HepG2 (cell line): ENCODE measurements around the gene KIF3A. TPM values are rescaled to one million over a fixed set of nuclear protein-coding genes. Genes with fewer than 3 reads are reported as not detected.

Source experiments
- ATAC-seq: fragments of 200-7000 bp; cut with Tn5 transposase; 3 replicates; pipeline ENCODE4 v1.9.1; 2020; ENCODE audit warnings: mild to moderate bottlenecking, moderate library complexity
- BruUV-seq: library from RNA; stranded (reverse); fragments of 400-500 nt; replicated peaks from 2 replicates; lab custom pipeline; 2021; lab: Mats Ljungman, UMichigan
- CTCF ChIA-PET: fragments of 300-600 bp; formaldehyde crosslinking; extraction: SDS; loops from one replicate; lab custom pipeline; 2021; ENCODE audit warnings: low total read pairs, inconsistent platforms, low intra/inter-chr PET ratio; lab: Yijun Ruan, JAX
- POLR2A ChIA-PET: fragments of 350-600 bp; sonication (Branson Sonifier 250); formaldehyde crosslinking; loops from one replicate; lab custom pipeline; 2020; ENCODE audit warnings: antibody characterized with exemption, inconsistent platforms; lab: Yijun Ruan, JAX
- DNase-seq: peaks from one replicate; pipeline ENCODE4 v3.0.0-alpha.2; 2015; ENCODE audit warnings: low spot score
- FAIRE-seq: peaks from 3 replicates; lab custom pipeline; 2011; peaks lifted over from hg19 to GRCh38; lab: Jason Lieb, UNC
- H2AFZ ChIP-seq: one replicate; pipeline ENCODE4 v1.6.1; 2011; ENCODE audit warnings: low read length, inconsistent platforms
- H3K27ac ChIP-seq: fragments of 300-600 bp; 3 replicates; pipeline ENCODE4 v1.8.0; 2011; ENCODE audit warnings: mixed run types, mild to moderate bottlenecking, mixed read lengths, low read length, inconsistent platforms; ENCODE audit not compliant: insufficient read depth; ENCODE audit errors: extremely low read length
- H3K27me3 ChIP-seq, 2 experiments: fragments of 200-600 bp in 1 of 2; 2 replicates in 1 of 2; 3 replicates in 1 of 2; pipeline versions ENCODE4 v1.6.0 to v1.8.0; 2011; ENCODE audit warnings: low read length in 2 of 2, mild to moderate bottlenecking in 2 of 2, moderate library complexity in 2 of 2, inconsistent platforms in 1 of 2; ENCODE audit not compliant: insufficient read depth in 2 of 2, control insufficient read depth in 1 of 2
- H3K36me3 ChIP-seq, 2 experiments: fragments of 200-600 bp in 1 of 2; replicated peaks in 1 of 2; 2 replicates in 1 of 2; 3 replicates in 1 of 2; pipeline versions ENCODE4 v1.5.1 to v1.8.0; 2011; ENCODE audit warnings: low read length in 2 of 2, inconsistent platforms in 1 of 2; ENCODE audit not compliant: insufficient read depth in 2 of 2, control insufficient read depth in 1 of 2
- H3K4me1 ChIP-seq: 2 replicates; pipeline ENCODE4 v1.5.1; 2012; ENCODE audit warnings: low read length, inconsistent platforms; ENCODE audit not compliant: insufficient read depth
- H3K4me2 ChIP-seq: 2 replicates; pipeline ENCODE4 v1.6.0; 2011; ENCODE audit warnings: low read depth, low read length, inconsistent platforms
- H3K4me3 ChIP-seq, 3 experiments: fragments of 200-600 bp in 1 of 3; sonication (generic), shearing (Covaris generic) in 1 of 3; replicated peaks in 1 of 3; 2 replicates each; pipeline ENCODE4 v1.5.1; 2011 to 2016; ENCODE audit warnings: low read length in 3 of 3, inconsistent platforms in 2 of 3, low read depth in 2 of 3, mild to moderate bottlenecking in 2 of 3, control low read depth in 1 of 3, mixed read lengths in 1 of 3; ENCODE audit not compliant: insufficient read depth in 1 of 3
- H3K79me2 ChIP-seq: one replicate; pipeline ENCODE4 v1.6.1; 2011; ENCODE audit warnings: low read length, inconsistent platforms; ENCODE audit not compliant: insufficient read depth
- H3K9ac ChIP-seq: 2 replicates; pipeline ENCODE4 v1.6.0; 2011; ENCODE audit warnings: mild to moderate bottlenecking, low read depth, low read length, inconsistent platforms; ENCODE audit not compliant: insufficient read depth
- H3K9me3 ChIP-seq: 2 replicates; pipeline ENCODE4 v1.5.1; 2012; ENCODE audit warnings: mild to moderate bottlenecking, low read length
- H4K20me1 ChIP-seq: 2 replicates; pipeline ENCODE4 v1.6.0; 2011; ENCODE audit warnings: inconsistent platforms, mild to moderate bottlenecking, low read length, moderate library complexity; ENCODE audit not compliant: insufficient read depth
- ADNP ChIP-seq: sonication (generic); formaldehyde crosslinking; IDR thresholded peaks from 2 replicates; pipeline ENCODE4 v1.4.0; 2020; ENCODE audit warnings: missing genetic modification reagents
- HOXA3 ChIP-seq: sonication (generic); formaldehyde crosslinking; IDR thresholded peaks from 2 replicates; pipeline ENCODE4 v1.5.0; 2020; ENCODE audit warnings: missing genetic modification reagents
- IKZF4 ChIP-seq: sonication (generic); formaldehyde crosslinking; IDR thresholded peaks from 2 replicates; pipeline ENCODE4 v1.5.1; 2020; ENCODE audit warnings: borderline replicate concordance, mild to moderate bottlenecking, low read depth, missing genetic modification reagents; ENCODE audit errors: not compliant biosample characterization
- MAZ ChIP-seq, 2 experiments: sonication (generic) in 1 of 2; formaldehyde crosslinking in 1 of 2; IDR thresholded peaks; 2 replicates each; pipeline versions ENCODE4 v1.5.0 to v1.6.1; 2012 to 2020; ENCODE audit warnings: low read depth in 2 of 2, mild to moderate bottlenecking in 2 of 2, borderline replicate concordance in 1 of 2, improper control_type of control experiment in 1 of 2, low read length in 1 of 2, missing genetic modification reagents in 1 of 2, moderate library complexity in 1 of 2
- MED13 ChIP-seq: sonication (generic); formaldehyde crosslinking; IDR thresholded peaks from 2 replicates; pipeline ENCODE4 v1.5.0; 2020; ENCODE audit warnings: missing genetic modification reagents
- PLRG1 ChIP-seq: fragments of 450-650 bp; conservative IDR thresholded peaks from 2 replicates; pipeline ENCODE4 v1.6.1; 2016
- POGZ ChIP-seq: sonication (generic); formaldehyde crosslinking; IDR thresholded peaks from 2 replicates; pipeline ENCODE4 v1.4.0; 2020; ENCODE audit warnings: mild to moderate bottlenecking, missing genetic modification reagents
- SIN3A ChIP-seq: IDR thresholded peaks from 2 replicates; pipeline ENCODE4 v1.6.1; 2011; ENCODE audit warnings: low read depth, mild to moderate bottlenecking, control low read depth, low read length, borderline replicate concordance
- SOX13 ChIP-seq, 3 experiments: fragments of 450-650 bp in 1 of 3; sonication (generic) in 1 of 3; formaldehyde crosslinking in 1 of 3; IDR thresholded peaks in 2 of 3; conservative IDR thresholded peaks in 1 of 3; 2 replicates each; pipeline versions ENCODE4 v1.5.0 to v1.6.1; 2016 to 2020; ENCODE audit warnings: antibody characterized with exemption in 1 of 3, mild to moderate bottlenecking in 1 of 3, missing compliant biosample characterization in 1 of 3, missing genetic modification reagents in 1 of 3, moderate library complexity in 1 of 3
- TRIM24 ChIP-seq: sonication (generic); formaldehyde crosslinking; IDR thresholded peaks from 2 replicates; pipeline ENCODE4 v1.8.0; 2022; ENCODE audit warnings: mild to moderate bottlenecking, missing genetic modification reagents
- ZKSCAN1 ChIP-seq: fragments of 150-350 bp; IDR thresholded peaks from 2 replicates; pipeline ENCODE4 v1.6.1; 2014; ENCODE audit warnings: low read length
- ZNF850 ChIP-seq: sonication (generic); formaldehyde crosslinking; conservative IDR thresholded peaks from 2 replicates; pipeline ENCODE4 v1.9.0; 2021; ENCODE audit warnings: mild to moderate bottlenecking, missing genetic modification reagents
- WGBS: methylation state at CpG from one replicate; pipeline ENCODE4 v1.1.6; 2017; ENCODE audit warnings: low lambda C conversion rate; 5-methylcytosine and 5-hydroxymethylcytosine counted together
- in situ Hi-C: cut with HindIII; loops from 2 replicates; pipeline ENCODE4 v1.10.0; 2017; ENCODE audit warnings: low pct_unique_long_range_greater_than_20kb; ENCODE audit not compliant: extremely low pct_ligation_motif_present
- intact Hi-C: fragments of 100-400 bp; cut with micrococcal nuclease; formaldehyde crosslinking; loops from one replicate; pipeline ENCODE4 v1.10.0; 2022; ENCODE audit not compliant: unreplicated experiment
- polyA plus RNA-seq, 8 experiments: library from polyadenylated mRNA; depleted of rRNA in 3 of 8; stranded (reverse) in 7 of 8; unstranded in 1 of 8; fragments of >200 nt; fragmentation: Illumina TruSeq in 4 of 8; extraction: Trizol in 4 of 8; gene quantifications; 2 replicates each; pipeline versions ENCODE4 v1.2.1 to v1.2.3, GENCODE V29; 2011 to 2016; ENCODE audit warnings: low read depth in 4 of 8, missing spikeins in 1 of 8, mixed read lengths in 1 of 8; ENCODE audit not compliant: insufficient read depth in 1 of 8
- total RNA-seq, 5 experiments: library from RNA; depleted of rRNA; stranded (reverse); fragments of >200 nt; fragmentation: Illumina TruSeq; extraction: Trizol; gene quantifications; 2 replicates each; pipeline ENCODE4 v1.2.3, GENCODE V29; 2016; ENCODE audit warnings: low read depth in 1 of 5
- TF ChIP-seq, protein P1 (sequence below): IDR thresholded peaks from 2 replicates; pipeline ENCODE4 v1.6.1; 2016; ENCODE audit warnings: mild to moderate bottlenecking, missing biosample characterization, missing genetic modification reagents
- TF ChIP-seq, protein P2 (sequence below): sonication (generic); formaldehyde crosslinking; IDR thresholded peaks from 2 replicates; pipeline ENCODE4 v1.5.0; 2020; ENCODE audit warnings: mild to moderate bottlenecking, missing genetic modification reagents, borderline replicate concordance
- TF ChIP-seq, protein P3 (sequence below): sonication (generic); formaldehyde crosslinking; conservative IDR thresholded peaks from 2 replicates; pipeline ENCODE4 v1.8.0; 2022; ENCODE audit warnings: mild to moderate bottlenecking, moderate library complexity, missing genetic modification reagents
- TF ChIP-seq, protein P4 (sequence below): sonication (generic); formaldehyde crosslinking; IDR thresholded peaks from 2 replicates; pipeline ENCODE4 v1.4.0; 2020; ENCODE audit warnings: mild to moderate bottlenecking, low read depth, missing genetic modification reagents
- TF ChIP-seq, protein P5 (sequence below): IDR thresholded peaks from 2 replicates; pipeline ENCODE4 v1.6.1; 2016; ENCODE audit warnings: mild to moderate bottlenecking

The KIF3A gene
- total and polyA plus RNA-seq, 2 of the 13 experiments (the other 11 are each of a cell fraction or from before 2014, with no cell fraction given) = 2.3 to 8.4 TPM

DNA sequence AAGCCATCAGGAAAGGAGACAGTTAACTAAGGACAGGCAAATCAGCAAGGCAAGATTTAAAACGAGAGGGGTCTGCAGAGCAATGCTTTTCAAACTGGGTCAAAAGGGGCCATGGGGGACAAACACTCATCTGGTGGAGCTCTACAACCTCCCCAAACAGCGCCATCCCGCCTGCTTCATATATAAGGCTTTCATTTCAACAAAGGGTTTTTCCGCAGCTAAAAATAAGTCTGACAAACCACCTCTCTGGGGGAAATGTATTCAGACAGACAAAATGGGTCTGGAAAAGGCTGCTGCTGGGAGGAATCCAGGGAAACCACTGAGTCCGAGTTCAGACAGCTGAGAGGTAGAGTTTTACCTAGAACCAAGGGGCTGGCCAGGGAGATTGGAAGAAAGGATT lies 48.0 kb upstream of the KIF3A start:
- no peaks in the 10 kb centered on the region for H3K79me2 ChIP-seq
- ChIA-PET POLR2A (interaction anchor here (1.5 kb wide), 1 partner anchor 22 kb away, joined by 8 read pairs; no protein-coding TSS in a partner anchor), CTCF (no interaction called here)
- H3K27ac ChIP-seq = no peak overlapping the region
- no peak overlapping the region for H3K4me3 ChIP-seq
- 86% methylated on average over 5 of the region's 5 CpGs for WGBS
- H3K4me2 ChIP-seq = no peak overlapping the region
- no peak overlapping the region for H2AFZ ChIP-seq
- no peaks in the 10 kb centered on the region for H3K9me3 ChIP-seq
- no peaks in the 10 kb centered on the region; a peak in 2 of 5 replicates for H3K36me3 ChIP-seq
- no peaks in the 10 kb centered on the region for H3K27me3 ChIP-seq
- BruUV-seq = no TSS peak
- intact Hi-C loops (no loop called here), in situ Hi-C loops (no loop called here)
- DNase-seq (no peak), ATAC-seq (no peak), FAIRE-seq (no peak)
- no peaks in the 10 kb centered on the region for H4K20me1 ChIP-seq
- H3K4me1 ChIP-seq = 0 out of 2 replicates have a peak, but pooled peaks cover 14% of the 10 kb centered on the region
- no peak overlapping the region for H3K9ac ChIP-seq
- TF ChIP-seq, protein P1, sequence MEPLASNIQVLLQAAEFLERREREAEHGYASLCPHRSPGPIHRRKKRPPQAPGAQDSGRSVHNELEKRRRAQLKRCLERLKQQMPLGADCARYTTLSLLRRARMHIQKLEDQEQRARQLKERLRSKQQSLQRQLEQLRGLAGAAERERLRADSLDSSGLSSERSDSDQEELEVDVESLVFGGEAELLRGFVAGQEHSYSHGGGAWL (CRISPR knock-in tag) = no peak
- TF ChIP-seq PLRG1 (no peak), SOX13 (IDR thresholded peaks at IDR 0.05) (no peak), SOX13 (CRISPR knock-in tag; conservative IDR thresholded peaks at IDR 0.05 in 1 of 2, IDR thresholded peaks at IDR 0.05 in 1 of 2) (no peak), IKZF4 (CRISPR knock-in tag) (no peak), ZNF850 (no peak), SIN3A (no peak), ADNP (CRISPR knock-in tag) (no peak), TRIM24 (CRISPR knock-in tag) (no peak), ZKSCAN1 (no peak), MAZ (IDR thresholded peaks at IDR 0.05; ENCODE audit: borderline replicate concordance, low read depth, low read length) (no peak), MAZ (CRISPR knock-in tag; IDR thresholded peaks at IDR 0.05; ENCODE audit: low read depth) (no peak), POGZ (CRISPR knock-in tag) (no peak), MED13 (CRISPR knock-in tag) (no peak), HOXA3 (CRISPR knock-in tag) (no peak)
- TF ChIP-seq, protein P2, sequence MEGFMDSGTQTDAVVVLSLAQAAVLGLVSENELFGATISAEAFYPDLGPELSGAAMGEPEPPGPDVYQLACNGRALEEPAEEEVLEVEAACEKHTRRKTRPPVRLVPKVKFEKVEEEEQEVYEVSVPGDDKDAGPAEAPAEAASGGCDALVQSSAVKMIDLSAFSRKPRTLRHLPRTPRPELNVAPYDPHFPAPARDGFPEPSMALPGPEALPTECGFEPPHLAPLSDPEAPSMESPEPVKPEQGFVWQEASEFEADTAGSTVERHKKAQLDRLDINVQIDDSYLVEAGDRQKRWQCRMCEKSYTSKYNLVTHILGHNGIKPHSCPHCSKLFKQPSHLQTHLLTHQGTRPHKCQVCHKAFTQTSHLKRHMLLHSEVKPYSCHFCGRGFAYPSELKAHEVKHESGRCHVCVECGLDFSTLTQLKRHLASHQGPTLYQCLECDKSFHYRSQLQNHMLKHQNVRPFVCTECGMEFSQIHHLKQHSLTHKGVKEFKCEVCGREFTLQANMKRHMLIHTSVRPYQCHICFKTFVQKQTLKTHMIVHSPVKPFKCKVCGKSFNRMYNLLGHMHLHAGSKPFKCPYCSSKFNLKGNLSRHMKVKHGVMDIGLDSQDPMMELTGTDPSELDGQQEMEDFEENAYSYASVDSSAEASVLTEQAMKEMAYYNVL (CRISPR knock-in tag) = no peak
- TF ChIP-seq, protein P3, sequence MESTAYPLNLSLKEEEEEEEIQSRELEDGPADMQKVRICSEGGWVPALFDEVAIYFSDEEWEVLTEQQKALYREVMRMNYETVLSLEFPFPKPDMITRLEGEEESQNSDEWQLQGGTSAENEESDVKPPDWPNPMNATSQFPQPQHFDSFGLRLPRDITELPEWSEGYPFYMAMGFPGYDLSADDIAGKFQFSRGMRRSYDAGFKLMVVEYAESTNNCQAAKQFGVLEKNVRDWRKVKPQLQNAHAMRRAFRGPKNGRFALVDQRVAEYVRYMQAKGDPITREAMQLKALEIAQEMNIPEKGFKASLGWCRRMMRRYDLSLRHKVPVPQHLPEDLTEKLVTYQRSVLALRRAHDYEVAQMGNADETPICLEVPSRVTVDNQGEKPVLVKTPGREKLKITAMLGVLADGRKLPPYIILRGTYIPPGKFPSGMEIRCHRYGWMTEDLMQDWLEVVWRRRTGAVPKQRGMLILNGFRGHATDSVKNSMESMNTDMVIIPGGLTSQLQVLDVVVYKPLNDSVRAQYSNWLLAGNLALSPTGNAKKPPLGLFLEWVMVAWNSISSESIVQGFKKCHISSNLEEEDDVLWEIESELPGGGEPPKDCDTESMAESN = no peak
- TF ChIP-seq, protein P4, sequence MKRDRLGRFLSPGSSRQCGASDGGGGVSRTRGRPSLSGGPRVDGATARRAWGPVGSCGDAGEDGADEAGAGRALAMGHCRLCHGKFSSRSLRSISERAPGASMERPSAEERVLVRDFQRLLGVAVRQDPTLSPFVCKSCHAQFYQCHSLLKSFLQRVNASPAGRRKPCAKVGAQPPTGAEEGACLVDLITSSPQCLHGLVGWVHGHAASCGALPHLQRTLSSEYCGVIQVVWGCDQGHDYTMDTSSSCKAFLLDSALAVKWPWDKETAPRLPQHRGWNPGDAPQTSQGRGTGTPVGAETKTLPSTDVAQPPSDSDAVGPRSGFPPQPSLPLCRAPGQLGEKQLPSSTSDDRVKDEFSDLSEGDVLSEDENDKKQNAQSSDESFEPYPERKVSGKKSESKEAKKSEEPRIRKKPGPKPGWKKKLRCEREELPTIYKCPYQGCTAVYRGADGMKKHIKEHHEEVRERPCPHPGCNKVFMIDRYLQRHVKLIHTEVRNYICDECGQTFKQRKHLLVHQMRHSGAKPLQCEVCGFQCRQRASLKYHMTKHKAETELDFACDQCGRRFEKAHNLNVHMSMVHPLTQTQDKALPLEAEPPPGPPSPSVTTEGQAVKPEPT (CRISPR knock-in tag) = no peak
- TF ChIP-seq, protein P5, sequence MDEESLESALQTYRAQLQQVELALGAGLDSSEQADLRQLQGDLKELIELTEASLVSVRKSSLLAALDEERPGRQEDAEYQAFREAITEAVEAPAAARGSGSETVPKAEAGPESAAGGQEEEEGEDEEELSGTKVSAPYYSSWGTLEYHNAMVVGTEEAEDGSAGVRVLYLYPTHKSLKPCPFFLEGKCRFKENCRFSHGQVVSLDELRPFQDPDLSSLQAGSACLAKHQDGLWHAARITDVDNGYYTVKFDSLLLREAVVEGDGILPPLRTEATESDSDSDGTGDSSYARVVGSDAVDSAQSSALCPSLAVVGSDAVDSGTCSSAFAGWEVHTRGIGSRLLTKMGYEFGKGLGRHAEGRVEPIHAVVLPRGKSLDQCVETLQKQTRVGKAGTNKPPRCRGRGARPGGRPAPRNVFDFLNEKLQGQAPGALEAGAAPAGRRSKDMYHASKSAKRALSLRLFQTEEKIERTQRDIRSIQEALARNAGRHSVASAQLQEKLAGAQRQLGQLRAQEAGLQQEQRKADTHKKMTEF (CRISPR knock-in tag) = no peak
